Activated T-helper 1 cell treated with anti-CD3 and anti-CD28 coated beads, Interleukin-12 subunit alpha, Interleukin-12 subunit beta, Interleukin-2, Interleukin-4 antibody, amounts not matched to agents 30 ng/mL and 10 ng/mL and 1 ng/mL, durations not matched to agents 14 hours and 24 hours and 36 hours (primary cell): Measurements from ENCODE around the gene MMP24OS. TPM values are rescaled to one million over a fixed set of nuclear protein-coding genes. Genes with fewer than 3 reads are reported as not detected.

Source experiments
- DNase-seq: peaks from one replicate; pipeline ENCODE4 v3.0.0; 2021; ENCODE audit warnings: low spot score
- H3K27ac Mint-ChIP-seq: one replicate; pipeline ENCODE4 v1.8.0; 2021; ENCODE audit warnings: mild to moderate bottlenecking, mixed read lengths
- H3K27me3 Mint-ChIP-seq: one replicate; pipeline ENCODE4 v1.8.0; 2022; ENCODE audit warnings: mild to moderate bottlenecking, moderate library complexity, mixed read lengths; ENCODE audit not compliant: insufficient read depth
- H3K36me3 Mint-ChIP-seq: one replicate; pipeline ENCODE4 v1.8.0; 2021; ENCODE audit warnings: low read depth, mixed read lengths
- H3K4me1 Mint-ChIP-seq: one replicate; pipeline ENCODE4 v1.8.0; 2021; ENCODE audit warnings: low read depth, mixed read lengths
- H3K4me3 Mint-ChIP-seq: one replicate; pipeline ENCODE4 v1.8.0; 2021; ENCODE audit warnings: mild to moderate bottlenecking, moderate library complexity, mixed read lengths
- H3K9me3 Mint-ChIP-seq: one replicate; pipeline ENCODE4 v1.8.0; 2021; ENCODE audit warnings: mixed read lengths
- intact Hi-C: fragments of 100-400 bp; cut with micrococcal nuclease; formaldehyde crosslinking; loops from one replicate; pipeline ENCODE4 v1.15.1; 2024
- total RNA-seq: library from RNA; stranded (reverse); gene quantifications from 2 replicates; pipeline ENCODE4 v1.2.3, GENCODE V29; 2022

The MMP24OS gene
- total RNA-seq, 1 donor from 2014 or later: 25.0 TPM

DNA sequence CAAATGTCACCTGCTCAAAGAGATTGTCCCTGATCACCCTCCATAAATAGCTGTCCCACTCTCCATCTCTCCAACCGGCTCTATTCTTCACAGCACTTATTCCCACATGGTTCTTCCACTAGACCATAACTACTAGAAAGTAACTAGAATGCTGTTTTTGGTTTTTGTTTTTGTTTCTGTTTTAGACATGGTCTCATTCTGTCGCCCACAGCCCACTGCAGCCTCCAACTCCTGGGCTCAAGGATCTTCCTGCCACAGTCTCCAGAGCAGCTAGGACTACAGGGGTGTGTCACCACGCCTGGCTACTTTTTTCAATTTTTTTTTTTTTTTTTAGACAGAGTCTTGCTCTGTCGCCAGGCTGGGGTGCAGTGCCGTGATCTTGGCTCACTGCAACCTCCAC is 39.2 kb downstream of the MMP24OS start:
- intact Hi-C loops: no loop called here
- no peaks in the 10 kb centered on the region for H3K27me3 Mint-ChIP-seq
- no peak overlapping the region for H3K4me3 Mint-ChIP-seq
- H3K4me1 Mint-ChIP-seq: peaks cover 10% of the 10 kb centered on the region
- H3K36me3 Mint-ChIP-seq: no peaks in the 10 kb centered on the region
- H3K27ac Mint-ChIP-seq: no peak overlapping the region
- DNase-seq: no peak
- H3K9me3 Mint-ChIP-seq: no peaks in the 10 kb centered on the region

DNA sequence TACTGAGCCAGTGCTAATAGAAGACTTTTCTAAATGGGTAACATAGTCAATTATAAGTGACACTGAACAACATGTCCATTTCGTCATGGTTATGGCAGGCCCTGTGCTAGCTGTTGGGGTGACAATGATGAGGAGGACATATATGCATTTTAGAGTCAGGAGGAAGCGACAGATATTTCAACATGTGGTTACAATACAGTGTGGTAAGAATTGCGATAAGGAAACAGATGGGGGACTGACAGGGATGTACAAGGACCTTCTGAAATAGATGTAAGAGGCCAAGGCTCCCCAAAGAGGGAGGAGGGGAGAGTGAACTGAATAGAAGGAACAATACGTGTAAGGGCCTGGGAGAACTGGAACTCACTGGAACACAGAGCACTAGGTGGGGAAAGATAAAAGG is 39.8 kb downstream of the MMP24OS start:
- Mint-ChIP-seq H3K36me3 (no peaks in the 10 kb centered on the region), H3K27me3 (no peaks in the 10 kb centered on the region), H3K4me1 (peaks cover 10% of the 10 kb centered on the region), H3K27ac (no peak overlapping the region), H3K9me3 (no peaks in the 10 kb centered on the region), H3K4me3 (no peak overlapping the region)
- intact Hi-C loops: no loop called here
- no peak for DNase-seq

DNA sequence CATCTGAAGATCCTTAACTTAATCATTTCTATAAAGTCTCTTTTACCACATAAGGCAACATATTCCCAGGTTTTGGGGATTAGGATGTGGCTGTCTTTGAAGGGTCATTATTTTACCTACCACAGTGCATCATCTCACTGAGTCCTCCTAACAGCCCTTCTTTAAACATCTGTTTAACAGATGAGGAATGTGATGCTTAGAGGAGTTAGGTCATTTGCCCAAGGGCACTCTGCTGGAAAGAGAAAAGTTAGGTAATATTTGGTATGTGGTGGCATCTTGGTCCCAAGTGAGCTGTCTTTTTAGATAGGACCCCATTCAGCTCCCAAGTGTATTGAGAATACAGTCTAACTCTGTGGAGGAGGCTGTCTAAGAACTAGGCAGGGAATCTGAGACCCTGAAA is 40.4 kb downstream of the MMP24OS start:
- no peaks in the 10 kb centered on the region for H3K9me3 Mint-ChIP-seq
- no peak overlapping the region for H3K27ac Mint-ChIP-seq
- peaks cover 10% of the 10 kb centered on the region for H3K4me1 Mint-ChIP-seq
- no peak overlapping the region for H3K4me3 Mint-ChIP-seq
- intact Hi-C loops: no loop called here
- no peaks in the 10 kb centered on the region for H3K36me3 Mint-ChIP-seq
- DNase-seq: no peak
- no peaks in the 10 kb centered on the region for H3K27me3 Mint-ChIP-seq

DNA sequence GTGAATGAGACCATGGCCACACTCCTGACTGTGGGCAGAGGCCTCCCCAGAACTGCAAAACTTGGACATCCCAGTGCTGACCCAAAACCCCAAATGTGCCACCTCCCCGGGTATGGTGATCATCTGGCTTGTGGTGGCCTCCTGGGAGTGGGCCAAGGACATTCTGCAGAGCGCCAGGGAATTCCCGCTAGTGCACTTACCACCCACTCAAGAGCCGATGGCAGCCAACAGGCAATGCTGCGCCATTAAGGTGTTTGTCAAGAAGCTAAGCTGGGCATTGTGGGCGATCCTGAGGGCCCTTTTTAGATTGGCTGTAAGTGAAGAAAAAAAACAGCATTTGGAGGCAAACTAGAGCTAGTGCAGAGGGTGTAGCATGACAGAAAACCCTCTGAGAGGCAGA is 42.0 kb downstream of the MMP24OS start:
- no peak for DNase-seq
- intact Hi-C loops: no loop called here
- H3K27me3 Mint-ChIP-seq: no peaks in the 10 kb centered on the region
- H3K9me3 Mint-ChIP-seq: no peaks in the 10 kb centered on the region
- peaks cover 10% of the 10 kb centered on the region for H3K4me1 Mint-ChIP-seq
- no peaks in the 10 kb centered on the region for H3K36me3 Mint-ChIP-seq
- no peak overlapping the region for H3K4me3 Mint-ChIP-seq
- no peak overlapping the region for H3K27ac Mint-ChIP-seq

GRCh38 chr20:35232575-35232974 is 45.3 kb downstream of the MMP24OS start:
- DNase-seq: no peak
- Mint-ChIP-seq H3K4me1 (no peaks in the 10 kb centered on the region), H3K4me3 (no peak overlapping the region), H3K27me3 (peaks cover 15% of the 10 kb centered on the region), H3K36me3 (no peaks in the 10 kb centered on the region), H3K9me3 (no peaks in the 10 kb centered on the region), H3K27ac (no peak overlapping the region)
- intact Hi-C loops: no loop called here

DNA sequence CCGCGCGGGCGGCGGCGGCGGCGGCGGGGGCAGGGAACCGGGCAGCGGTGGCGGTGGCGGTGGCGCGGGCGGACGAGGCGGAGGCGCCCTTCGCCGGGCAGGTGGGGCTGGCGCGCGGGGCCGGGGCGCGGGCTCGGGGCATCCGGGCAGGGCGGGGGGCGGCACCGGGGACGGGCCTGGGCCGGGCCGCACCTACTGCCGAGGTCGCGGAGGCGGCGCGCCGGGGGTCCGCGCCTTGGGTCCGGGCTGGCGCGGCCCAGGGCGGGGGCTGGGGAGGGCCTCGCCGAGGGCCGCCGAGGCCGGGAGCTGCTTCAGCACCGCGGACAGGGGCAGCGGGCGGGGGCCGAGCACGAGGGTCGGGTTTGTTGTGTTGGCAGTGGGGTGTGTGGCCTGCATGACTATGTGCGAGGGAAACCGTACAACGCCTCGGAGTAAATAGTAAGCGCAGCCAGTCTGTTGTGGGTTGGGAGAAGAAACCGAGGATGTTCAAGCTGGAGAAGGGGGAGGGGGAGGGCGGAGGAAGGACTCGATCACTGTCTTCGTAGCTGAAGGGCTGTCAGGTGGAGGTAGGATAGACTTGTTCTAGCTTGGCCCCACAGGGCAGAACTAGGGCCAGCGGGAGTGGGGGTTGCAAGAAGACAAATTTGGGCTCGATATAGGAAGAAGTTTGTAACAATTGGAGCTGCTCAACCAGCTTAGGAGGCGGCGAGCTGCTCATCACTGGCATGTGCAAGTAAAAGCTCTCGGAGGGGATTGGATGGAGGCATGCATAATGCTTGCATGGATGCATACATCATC is 50.8 kb downstream of the MMP24OS start:
- no peak overlapping the region for H3K27ac Mint-ChIP-seq
- no peaks in the 10 kb centered on the region for H3K9me3 Mint-ChIP-seq
- peaks cover 8% of the 10 kb centered on the region for H3K4me1 Mint-ChIP-seq
- peaks cover 12% of the 10 kb centered on the region for H3K36me3 Mint-ChIP-seq
- peaks cover 41% of the 10 kb centered on the region for H3K27me3 Mint-ChIP-seq
- intact Hi-C loops: loop anchor here (1.0 kb wide), 1 partner anchor 25 kb away; no protein-coding TSS in a partner anchor
- peak; percentile 46 for DNase-seq
- peak overlapping the region; percentile 70 for H3K4me3 Mint-ChIP-seq

Other genes starting within 250 kb of the MMP24OS start
- gene TRPC4AP, start 185.3 kb downstream of the MMP24OS start, total RNA-seq: 53.9 and 54.0 TPM in 2 replicates
- gene EDEM2, start 130.8 kb downstream of the MMP24OS start, total RNA-seq: 19.9 and 21.9 TPM in 2 replicates
- gene PROCR, start 106.0 kb downstream of the MMP24OS start, total RNA-seq: 0.75 and 0.78 TPM in 2 replicates
- 0.05 TPM in 1 of 2 replicates, not detected in the other for gene MMP24, start 51.4 kb downstream of the MMP24OS start, total RNA-seq
- 232 TPM in 2 replicates for gene EIF6, start 6.7 kb upstream of the MMP24OS start, total RNA-seq
- gene FAM83C, start 14.3 kb upstream of the MMP24OS start, total RNA-seq: not detected in 2 replicates
- gene UQCC1, start 133.9 kb upstream of the MMP24OS start, total RNA-seq: 55.1 and 55.8 TPM in 2 replicates
- gene GDF5, start 160.1 kb upstream of the MMP24OS start, total RNA-seq: not detected in 2 replicates
- gene CEP250, start 177.5 kb upstream of the MMP24OS start, total RNA-seq: 44.4 and 45.6 TPM in 2 replicates